Hepatocyte (in vitro differentiated cells): Measurements from ENCODE around the gene KRTAP19-1.

Source experiments
- EZH2 ChIP-seq: fragments of 200-600 bp; sonication (generic); IDR thresholded peaks from 2 replicates; pipeline ENCODE4 v1.6.1; 2016; ENCODE audit warnings: antibody characterized with exemption, mild to moderate bottlenecking, borderline replicate concordance
- EZH2phosphoT487 ChIP-seq: fragments of 200-600 bp; sonication (generic); IDR thresholded peaks from one replicate; pipeline ENCODE4 v1.6.1; 2018; ENCODE audit warnings: antibody characterized with exemption, mild to moderate bottlenecking, low read depth, moderate library complexity; ENCODE audit not compliant: unreplicated experiment, severe bottlenecking
- TF ChIP-seq, protein P1 (sequence below): fragments of 200-600 bp; sonication (generic); IDR thresholded peaks from 2 replicates; pipeline ENCODE4 v1.5.1; 2016; ENCODE audit warnings: antibody characterized with exemption, mild to moderate bottlenecking; ENCODE audit not compliant: poor library complexity

DNA sequence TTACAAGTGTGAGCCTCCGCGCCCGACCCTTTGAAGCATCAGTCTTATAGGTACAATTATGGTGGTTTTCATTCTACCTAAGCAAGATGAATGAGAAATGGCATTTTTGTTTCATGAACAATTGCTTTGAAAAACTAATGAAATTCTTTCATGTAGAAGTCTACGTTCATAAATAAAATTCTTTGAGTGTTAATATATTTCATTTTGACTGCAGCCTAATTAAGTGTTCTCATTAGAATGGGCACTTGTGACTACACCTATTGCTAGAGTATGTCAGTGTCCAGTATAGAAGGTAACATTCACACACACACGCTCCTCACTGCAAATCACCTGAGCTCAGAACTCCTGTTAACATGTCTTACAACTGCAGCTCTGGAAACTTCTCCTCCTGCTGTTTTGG is 40.2 kb downstream of the KRTAP19-1 start, which contains the start of gene KRTAP15-1:
- TF ChIP-seq, protein P1, sequence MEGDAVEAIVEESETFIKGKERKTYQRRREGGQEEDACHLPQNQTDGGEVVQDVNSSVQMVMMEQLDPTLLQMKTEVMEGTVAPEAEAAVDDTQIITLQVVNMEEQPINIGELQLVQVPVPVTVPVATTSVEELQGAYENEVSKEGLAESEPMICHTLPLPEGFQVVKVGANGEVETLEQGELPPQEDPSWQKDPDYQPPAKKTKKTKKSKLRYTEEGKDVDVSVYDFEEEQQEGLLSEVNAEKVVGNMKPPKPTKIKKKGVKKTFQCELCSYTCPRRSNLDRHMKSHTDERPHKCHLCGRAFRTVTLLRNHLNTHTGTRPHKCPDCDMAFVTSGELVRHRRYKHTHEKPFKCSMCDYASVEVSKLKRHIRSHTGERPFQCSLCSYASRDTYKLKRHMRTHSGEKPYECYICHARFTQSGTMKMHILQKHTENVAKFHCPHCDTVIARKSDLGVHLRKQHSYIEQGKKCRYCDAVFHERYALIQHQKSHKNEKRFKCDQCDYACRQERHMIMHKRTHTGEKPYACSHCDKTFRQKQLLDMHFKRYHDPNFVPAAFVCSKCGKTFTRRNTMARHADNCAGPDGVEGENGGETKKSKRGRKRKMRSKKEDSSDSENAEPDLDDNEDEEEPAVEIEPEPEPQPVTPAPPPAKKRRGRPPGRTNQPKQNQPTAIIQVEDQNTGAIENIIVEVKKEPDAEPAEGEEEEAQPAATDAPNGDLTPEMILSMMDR: no peak
- TF ChIP-seq EZH2 (no peak), EZH2phosphoT487 (no peak)
